Measurements from ENCODE around the gene PEDS1. TPM values are rescaled to one million over a fixed set of nuclear protein-coding genes. Genes with fewer than 3 reads are reported as not detected.
"Not testable (repeated sequence)": the region's sequence is repeated elsewhere in the genome, so short reads cannot be mapped to it uniquely, and the experiment has no call there.

The PEDS1 gene
- 28.6 TPM for total RNA-seq

DNA sequence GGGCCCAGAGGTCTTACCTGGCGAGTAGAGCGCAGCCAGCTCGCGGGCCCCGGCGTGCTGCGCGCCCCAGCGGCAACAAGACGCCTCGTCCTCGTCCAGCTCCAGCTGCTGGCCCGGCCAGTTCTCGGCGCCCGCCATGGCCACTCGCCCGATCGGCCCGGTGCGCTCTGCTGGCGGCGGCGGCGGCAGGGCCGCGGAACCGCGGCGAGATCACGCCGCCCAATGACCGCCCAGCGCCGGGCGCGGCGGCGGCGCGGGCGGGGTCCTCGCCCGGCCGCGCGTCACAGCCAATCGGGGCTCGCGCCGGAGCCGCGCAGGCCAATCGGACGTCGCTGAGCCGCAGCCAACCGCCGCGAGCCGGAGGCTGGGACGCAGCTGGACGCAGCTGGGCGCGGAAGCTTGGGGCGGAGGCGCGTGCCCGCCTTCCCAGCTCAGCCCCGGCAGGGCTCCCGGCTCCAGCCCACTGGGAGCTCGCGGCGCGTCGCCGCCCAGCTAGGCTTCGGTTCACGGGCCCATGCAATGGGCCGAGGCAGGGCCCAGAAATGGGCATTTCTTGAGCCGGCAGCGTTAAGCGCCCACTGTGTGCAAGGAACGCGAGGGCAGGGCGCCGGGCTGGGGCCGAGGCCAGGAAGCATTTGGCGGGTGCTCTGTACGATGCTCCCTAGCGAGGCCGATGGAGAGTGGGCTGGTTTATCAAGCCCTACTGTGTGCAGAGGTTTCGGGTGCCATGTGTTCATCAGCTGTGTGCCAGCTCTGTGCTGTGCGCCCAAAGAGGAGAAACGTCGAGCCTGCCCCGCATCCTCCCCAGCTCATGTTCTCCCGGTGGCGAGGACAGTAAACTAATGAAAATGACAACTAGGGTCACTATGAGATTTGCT lies at the start of gene PEDS1:
Gene PEDS1 (minus strand): TSS at position 224 of the 878 bp plus-strand sequence. CDS start 86 bp downstream, at position 138.
- peak; percentile 91 for DNase-seq (ENCODE audit: low spot score)

DNA sequence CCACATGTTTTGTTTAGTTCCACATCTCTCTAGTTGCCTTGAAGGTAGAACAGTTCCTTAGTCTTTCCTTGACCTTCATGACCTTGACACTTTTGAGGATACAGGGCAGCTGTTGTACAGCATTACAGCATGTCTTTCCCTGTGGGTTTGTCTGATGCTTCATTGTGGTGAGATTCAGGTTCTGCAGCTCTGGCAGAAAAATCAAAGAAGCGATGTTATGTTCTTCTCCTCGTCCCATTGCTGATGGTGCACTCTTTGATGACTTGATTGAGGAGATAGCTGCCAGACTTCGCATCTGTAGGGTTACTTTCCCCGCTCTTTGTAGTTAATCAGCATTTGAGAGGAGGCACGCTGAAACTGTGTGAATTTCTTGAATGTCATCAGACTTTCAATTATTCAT lies 49.2 kb upstream of the PEDS1 start:
- no peak for DNase-seq (ENCODE audit: low spot score)

DNA sequence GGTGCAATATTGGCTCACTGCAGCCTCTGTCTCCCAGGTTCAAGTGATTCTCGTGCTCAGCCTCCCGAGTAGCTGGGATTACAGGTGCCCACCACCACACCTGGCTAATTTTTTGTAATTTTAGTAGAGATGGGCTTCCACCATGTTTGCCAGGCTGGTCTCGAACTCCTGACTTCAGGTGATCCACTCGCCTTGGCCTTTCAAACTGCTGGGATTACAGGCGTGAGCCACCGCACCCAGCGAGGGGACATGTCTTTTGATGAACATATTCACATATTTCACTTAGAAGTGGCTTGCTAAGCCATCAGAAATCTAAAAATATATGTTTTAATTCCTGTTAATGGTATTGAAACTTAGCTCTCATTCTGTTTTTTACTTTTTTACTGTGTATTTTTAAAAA lies 48.2 kb upstream of the PEDS1 start:
- DNase-seq (ENCODE audit: low spot score) = not testable (repeated sequence)

DNA sequence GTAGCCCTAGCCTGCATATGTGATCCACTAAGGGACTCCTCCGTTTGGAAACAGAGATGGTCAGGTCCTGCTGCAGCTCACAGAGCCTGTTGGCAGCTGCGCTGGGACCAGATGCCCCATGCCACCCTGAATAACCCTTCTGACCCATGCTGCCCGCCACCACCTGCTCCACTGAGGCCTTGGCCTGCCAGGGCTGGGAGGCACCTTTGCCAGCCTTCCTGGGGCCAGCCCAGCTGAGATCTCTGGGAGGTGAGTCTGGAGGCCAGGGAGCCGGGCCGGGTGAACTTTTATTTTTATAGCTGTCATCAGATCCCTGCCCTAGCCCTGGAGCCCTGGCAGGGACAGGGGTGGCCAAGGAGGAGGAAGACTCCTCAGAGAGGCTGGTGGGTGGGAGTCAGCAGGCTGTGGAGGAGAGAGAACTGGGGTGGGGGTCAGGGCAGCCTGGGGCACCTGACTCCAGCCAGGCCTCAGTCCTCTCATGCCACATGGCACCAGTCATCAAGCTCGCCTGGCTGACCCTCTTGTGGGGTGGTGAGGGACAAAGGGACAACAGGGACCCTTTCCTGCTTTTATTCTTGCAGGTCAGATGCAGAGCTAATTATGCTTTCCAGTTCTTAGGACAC lies 47.1 kb upstream of the PEDS1 start:
- DNase-seq (ENCODE audit: low spot score) = no peak

DNA sequence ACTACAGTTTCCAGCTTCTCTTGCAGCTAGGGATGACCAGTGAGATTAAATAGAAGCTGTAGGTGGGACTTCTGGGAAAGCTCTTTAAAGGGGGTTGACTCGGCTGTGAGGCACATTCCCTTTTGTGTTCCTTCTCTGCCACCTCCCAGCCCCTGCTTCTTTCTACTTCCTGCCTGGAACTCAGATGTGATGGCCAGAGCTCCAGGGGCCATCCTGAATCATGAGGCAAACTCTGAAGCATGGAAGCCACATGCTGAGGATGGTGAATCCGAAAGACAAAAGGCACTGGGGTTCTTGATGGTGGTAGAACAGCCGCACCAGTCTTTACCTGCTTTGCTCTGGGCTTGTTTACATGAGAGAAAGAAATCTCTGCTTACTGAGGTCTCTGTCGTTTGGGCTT lies 46.2 kb upstream of the PEDS1 start:
- no peak for DNase-seq (ENCODE audit: low spot score)

DNA sequence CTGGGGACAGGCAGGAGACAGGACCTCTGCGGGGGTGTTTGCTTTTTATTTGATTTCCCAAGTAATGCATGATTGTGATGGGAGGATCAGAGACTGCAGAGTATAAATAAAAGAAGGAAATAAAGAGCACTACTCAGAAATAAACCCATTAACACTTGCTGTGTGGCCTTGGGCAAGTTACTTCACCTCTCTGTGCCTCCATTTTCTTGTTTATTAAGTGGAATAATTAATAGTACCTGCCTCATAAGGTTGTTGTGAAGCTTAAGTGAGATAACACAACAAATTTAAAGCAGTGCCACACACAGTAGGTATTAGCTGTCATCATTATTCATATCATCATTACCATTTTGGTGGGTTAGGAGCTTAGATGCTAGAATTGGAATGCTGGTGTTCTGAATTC lies 45.2 kb upstream of the PEDS1 start:
- no peak for DNase-seq (ENCODE audit: low spot score)

DNA sequence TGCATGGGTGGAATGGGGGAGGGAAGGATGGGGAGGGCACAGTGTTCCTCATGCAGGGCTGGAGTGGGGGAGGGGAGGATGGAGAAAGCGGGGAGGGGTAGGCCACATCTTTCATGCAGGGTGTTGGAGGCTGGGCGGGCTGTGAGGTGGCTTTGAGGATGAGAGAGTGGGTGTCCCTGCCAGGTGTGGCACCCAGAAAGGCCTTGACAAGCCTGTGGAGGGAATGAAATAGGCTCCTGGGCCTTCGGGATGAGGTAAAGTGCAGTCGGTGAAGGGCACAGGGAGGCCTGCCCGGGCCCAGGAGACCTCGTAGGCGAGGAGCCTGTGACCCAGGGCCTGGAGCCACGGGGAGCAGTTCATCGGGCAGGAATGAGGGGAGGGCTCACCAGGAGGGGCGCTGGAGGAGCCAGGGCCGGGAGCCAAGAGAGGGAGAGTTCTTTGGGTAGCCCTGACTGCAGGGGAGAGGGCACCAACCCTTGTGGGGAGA lies 44.7 kb upstream of the PEDS1 start:
- DNase-seq (ENCODE audit: low spot score) = no peak

DNA sequence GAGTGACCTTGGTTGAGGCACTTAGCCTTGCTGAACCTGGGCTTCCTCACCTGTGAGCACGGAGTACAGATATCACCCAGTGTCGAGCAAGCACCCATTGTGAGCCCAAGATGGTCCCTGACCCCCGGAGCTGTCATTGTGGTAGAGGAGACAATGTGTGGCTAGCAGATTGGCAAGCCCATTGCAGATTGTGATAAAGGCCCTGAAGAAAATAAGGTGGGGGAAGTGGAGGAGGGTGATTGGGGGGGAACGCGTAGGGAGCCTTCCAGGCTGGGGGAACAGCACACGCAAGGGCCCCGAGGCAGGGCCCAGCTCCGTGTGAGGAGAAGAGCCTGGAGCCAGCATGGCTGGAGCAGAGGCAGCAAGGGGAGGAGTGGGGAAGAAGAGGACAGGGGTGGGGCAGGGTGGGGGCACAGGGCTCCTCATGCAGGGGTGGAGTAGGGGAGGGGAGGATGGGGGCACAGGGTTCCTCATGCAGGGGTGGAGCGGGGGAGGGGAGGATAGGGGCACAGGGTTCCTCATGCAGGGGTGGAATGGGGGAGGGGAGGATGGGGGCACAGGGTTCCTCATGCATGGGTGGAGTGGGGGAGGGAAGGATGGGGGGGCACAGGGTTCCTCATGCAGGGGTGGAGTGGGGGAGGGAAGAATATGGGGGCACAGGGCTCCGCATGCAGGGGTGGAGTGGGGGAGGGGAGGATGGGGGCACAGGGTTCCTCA lies 44.1 kb upstream of the PEDS1 start:
- no peak for DNase-seq (ENCODE audit: low spot score)

DNA sequence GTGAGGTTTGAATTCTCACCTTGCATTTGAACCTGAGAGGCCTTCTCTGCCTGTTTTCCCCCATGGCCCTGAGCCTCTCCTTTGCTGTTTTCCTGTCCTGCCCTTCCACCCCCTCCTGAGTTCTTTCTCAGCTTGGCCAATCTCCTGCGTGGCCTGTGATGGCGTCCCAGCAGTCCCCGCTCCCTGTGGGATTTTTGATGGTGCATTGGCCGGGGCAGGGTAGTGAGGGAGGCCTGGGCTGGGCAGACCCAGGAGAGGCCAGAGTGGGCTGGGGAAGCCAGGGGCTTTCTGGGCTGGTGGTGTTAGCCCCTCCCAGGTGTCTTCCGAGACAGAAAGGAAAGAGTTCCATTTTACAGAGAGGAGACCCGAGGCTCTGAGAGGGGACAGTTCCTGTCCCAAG lies 43.4 kb upstream of the PEDS1 start:
- DNase-seq (ENCODE audit: low spot score) = no peak

DNA sequence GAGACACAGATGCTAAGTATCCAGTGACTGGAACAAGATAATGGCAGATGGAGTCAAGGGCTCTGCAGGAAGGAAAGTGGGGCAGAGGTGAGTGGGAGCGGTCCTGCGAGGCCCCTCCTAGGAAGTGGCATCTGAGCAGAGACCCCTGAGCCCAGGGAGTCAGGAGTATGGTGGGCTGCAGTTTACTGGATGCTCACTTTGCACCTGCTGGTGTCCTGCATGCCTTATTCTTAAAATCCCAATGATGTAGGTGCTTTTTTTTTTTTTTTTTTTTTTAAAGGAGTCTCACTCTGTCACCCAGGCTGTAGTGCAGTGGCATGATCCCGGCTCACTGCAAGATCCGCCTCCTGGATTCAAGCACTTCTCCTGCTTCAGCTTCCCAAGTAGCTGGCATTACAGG lies 42.7 kb upstream of the PEDS1 start:
- DNase-seq (ENCODE audit: low spot score) = no peak

DNA sequence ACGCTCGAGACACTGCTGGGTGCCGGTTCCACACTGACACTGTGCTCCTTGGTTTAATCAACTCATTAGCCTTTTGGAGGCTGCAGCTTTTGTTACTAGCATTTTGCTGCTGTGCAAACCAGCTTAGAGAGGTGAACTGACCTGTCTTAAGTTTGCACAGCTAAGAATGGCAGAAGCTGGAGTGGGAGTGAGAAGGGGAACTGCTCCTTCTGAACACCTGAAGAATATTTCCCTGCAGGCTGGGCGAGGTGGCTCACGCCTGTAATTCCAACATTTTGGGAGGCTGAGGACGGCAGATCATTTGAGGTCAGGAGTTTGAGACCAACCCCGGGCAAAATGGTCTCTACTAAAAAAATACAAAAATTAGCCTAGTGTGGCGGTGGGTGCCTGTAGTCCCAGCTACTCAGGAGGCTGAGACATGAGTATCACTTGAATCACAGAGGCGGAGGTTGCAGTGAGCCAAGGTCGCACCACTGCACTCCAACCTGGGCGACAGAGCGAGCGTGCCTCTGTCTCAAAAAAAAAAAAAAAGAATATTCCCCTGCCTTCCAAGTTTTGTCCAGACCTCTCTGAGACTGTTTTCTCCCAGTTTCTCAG lies 42.1 kb upstream of the PEDS1 start:
- no peak for DNase-seq (ENCODE audit: low spot score)

DNA sequence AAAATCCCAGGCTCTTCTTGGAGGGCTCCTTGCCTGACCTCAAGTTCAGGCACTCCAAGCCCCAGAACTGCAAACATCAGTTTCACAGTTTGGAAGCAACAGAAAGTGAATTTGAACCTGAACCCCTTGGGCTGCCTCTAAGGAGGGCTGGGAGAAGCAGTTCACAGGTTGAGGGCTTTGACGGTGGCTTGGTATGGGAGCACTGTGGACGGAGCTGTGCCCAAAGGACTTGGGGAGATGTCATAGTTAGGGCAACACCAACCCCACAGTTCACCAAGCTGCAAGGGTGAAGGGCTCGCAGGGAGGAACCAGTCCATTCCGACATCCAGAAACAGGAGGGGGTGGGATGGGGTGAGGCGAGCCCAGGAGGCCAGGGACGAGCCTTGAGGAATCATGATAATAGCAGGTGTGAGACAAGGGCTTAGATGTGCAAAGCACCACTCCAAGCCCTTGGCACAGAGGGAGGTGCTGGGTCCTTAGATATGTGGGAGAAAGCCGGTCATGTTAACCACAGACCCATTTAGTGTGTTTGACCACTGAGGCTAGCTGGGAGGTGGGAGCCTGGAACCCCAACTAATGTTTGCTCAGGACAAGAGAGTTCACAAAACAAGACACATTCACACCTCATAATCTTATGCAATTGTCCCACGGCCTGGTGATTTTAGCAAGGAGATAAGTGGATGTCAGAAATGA lies 41.5 kb upstream of the PEDS1 start:
- DNase-seq (ENCODE audit: low spot score) = no peak

DNA sequence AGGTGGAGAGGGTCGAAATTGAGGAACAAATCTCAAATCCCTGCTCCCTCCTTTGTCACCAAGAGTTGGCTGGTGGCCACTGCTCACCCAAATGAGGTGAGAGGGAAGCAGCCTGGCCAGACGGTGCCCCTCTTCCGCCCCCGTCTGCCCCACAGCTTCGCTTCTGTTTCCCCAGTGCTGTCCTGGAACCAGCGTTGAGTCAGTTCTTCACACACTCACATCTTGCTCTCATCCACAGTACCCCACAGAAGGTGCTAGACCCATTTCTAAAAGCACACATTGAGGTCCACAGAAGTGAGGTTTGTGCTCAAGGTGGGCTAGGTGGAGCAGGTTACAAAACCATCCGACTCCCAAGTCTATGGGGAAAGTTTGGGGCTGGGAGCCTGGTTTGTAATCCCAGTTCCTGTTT lies 40.9 kb upstream of the PEDS1 start:
- no peak for DNase-seq (ENCODE audit: low spot score)

DNA sequence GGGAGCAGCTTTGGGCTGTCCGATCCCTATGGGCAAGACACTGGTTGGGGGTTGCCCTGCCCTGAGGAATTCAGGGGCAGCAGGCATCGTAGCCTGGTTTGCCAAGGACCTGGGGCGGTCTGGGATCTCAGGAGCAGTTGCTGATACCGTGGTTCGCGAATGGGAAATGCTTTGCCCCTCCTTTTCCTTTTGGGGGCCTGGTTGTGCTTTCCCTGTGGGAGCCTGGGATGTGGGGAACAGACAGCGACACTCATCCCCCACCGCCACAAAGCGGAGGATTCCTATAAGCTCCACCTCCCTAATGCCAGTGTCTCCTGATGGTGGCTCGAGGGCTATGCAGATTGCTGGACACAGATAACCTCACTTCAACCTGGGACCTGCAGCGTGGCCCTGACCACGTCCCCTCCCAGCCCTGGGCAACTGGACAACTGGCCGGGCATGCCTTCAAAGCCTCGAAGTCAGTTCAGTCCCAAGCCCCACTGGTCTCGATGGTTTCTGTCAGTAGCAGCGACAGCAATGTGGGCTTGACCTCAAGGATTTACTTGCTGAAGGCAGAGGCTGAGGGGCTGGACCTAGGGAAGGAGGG lies 40.4 kb upstream of the PEDS1 start:
- DNase-seq (ENCODE audit: low spot score) = no peak

DNA sequence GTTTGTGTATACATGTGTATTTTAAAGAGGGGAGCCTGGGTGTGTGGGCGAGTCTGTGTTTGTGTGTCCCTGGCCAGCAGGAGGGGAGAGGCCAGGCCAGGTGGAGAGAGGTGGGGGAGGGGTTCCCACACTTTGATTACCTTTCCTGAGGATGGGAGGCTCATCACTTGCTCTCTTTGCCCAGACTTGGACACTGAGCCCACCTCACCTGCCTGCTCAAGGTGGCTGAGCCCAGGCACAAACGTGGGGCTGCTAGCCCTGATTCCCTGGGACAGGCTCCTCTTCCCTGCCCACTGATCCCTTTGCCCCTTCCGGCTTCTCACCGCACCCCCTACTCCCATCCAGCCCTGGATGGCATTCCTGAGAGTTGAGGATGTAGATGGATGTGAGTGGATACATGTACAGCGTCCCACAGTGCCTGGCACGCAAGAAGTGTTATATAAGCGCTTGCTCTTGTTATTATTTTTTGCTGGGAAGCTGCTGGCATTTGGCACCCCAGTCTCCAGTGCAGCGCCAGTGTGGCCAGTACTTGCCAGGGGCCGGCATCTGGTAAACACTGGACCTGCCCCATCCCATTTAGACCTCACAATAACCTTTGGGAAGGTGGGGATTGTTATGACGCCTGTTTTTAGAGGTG lies 39.8 kb upstream of the PEDS1 start:
- DNase-seq (ENCODE audit: low spot score) = peak; percentile 31

DNA sequence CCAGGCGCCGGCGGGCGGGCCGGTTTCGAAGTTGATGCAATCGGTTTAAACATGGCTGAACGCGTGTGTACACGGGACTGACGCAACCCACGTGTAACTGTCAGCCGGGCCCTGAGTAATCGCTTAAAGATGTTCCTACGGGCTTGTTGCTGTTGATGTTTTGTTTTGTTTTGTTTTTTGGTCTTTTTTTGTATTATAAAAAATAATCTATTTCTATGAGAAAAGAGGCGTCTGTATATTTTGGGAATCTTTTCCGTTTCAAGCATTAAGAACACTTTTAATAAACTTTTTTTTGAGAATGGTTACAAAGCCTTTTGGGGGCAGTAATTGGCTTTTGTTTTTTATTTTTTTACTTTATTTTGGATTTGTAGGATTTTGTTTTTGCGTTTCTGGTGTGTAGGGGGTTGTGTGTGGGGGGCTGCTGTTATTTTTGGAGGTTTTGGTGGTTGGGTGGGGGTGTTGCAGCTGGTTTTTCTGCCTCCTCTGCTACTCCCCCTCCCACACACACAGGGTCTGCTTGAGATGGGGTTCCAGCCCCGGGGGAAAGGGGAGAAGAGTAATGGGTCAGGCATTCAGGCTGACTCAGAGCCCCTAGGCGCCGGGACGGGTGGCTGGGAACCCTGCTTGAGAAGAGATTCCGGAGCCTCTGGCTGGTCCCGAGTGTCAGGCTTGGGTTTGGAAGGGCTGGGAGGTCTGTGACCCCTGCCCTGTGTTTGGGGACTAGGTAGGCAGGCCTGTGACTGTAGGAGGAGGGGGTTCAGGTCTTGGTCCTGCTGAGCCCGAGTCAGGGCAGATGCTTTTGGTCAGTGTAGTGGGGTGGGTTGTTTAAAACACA lies 39.1 kb upstream of the PEDS1 start:
- DNase-seq (ENCODE audit: low spot score) = peak; percentile 84

DNA sequence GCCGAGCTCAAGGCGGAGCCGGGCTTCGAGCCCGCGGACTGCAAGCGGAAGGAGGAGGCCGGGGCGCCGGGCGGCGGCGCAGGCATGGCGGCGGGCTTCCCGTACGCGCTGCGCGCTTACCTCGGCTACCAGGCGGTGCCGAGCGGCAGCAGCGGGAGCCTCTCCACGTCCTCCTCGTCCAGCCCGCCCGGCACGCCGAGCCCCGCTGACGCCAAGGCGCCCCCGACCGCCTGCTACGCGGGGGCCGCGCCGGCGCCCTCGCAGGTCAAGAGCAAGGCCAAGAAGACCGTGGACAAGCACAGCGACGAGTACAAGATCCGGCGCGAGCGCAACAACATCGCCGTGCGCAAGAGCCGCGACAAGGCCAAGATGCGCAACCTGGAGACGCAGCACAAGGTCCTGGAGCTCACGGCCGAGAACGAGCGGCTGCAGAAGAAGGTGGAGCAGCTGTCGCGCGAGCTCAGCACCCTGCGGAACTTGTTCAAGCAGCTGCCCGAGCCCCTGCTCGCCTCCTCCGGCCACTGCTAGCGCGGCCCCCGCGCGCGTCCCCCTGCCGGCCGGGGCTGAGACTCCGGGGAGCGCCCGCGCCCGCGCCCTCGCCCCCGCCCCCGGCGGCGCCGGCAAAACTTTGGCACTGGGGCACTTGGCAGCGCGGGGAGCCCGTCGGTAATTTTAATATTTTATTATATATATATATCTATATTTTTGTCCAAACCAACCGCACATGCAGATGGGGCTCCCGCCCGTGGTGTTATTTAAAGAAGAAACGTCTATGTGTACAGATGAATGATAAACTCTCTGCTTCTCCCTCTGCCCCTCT lies 38.2 kb upstream of the PEDS1 start:
- peak; percentile 36 for DNase-seq (ENCODE audit: low spot score)

DNA sequence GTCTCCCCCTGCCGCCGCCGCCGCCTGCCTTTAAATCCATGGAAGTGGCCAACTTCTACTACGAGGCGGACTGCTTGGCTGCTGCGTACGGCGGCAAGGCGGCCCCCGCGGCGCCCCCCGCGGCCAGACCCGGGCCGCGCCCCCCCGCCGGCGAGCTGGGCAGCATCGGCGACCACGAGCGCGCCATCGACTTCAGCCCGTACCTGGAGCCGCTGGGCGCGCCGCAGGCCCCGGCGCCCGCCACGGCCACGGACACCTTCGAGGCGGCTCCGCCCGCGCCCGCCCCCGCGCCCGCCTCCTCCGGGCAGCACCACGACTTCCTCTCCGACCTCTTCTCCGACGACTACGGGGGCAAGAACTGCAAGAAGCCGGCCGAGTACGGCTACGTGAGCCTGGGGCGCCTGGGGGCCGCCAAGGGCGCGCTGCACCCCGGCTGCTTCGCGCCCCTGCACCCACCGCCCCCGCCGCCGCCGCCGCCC lies 37.6 kb upstream of the PEDS1 start:
- peak; percentile 65 for DNase-seq (ENCODE audit: low spot score)
